ENCODE results near the gene TSNAXIP1. TPM values are rescaled to one million over a fixed set of nuclear protein-coding genes. Genes with fewer than 3 reads are reported as not detected.
A peak's percentile ranks its signal among the peaks of the same experiment; 100 is the strongest.

The TSNAXIP1 gene
- total RNA-seq, 1 donor from 2014 or later = 0.52 TPM

GRCh38 chr16:67873435-67874370, 67.0 kb downstream of the TSNAXIP1 start:
- peak overlapping the region; percentile 88 for H3K4me3 Mint-ChIP-seq
- no peaks in the 10 kb centered on the region for H3K27me3 Mint-ChIP-seq (ENCODE audit: insufficient read depth)
- peaks cover 36% of the 10 kb centered on the region for H3K36me3 Mint-ChIP-seq (ENCODE audit: low read depth)
- intact Hi-C loops (cut with micrococcal nuclease) = loop anchor here (1.0 to 5.0 kb wide), 8 partner anchors 20 to 95 kb away; partner anchors contain the start of genes NUTF2, PSKH1, RANBP10 and SLC12A4
- no peaks in the 10 kb centered on the region for H3K9me3 Mint-ChIP-seq
- peak overlapping the region; percentile 81 for H3K27ac Mint-ChIP-seq
- H3K4me1 Mint-ChIP-seq (ENCODE audit: low read depth) = peaks cover 35% of the 10 kb centered on the region
- DNase-seq (ENCODE audit: low spot score) = no peak

GRCh38 chr16:67874372-67874771, 67.7 kb downstream of the TSNAXIP1 start:
- Mint-ChIP-seq H3K27ac (peak overlapping the region; percentile 81), H3K9me3 (no peaks in the 10 kb centered on the region), H3K4me1 (ENCODE audit: low read depth) (peaks cover 35% of the 10 kb centered on the region), H3K36me3 (ENCODE audit: low read depth) (peaks cover 43% of the 10 kb centered on the region), H3K4me3 (peak overlapping the region; percentile 88), H3K27me3 (ENCODE audit: insufficient read depth) (no peaks in the 10 kb centered on the region)
- intact Hi-C loops (cut with micrococcal nuclease) = loop anchor here (5.0 kb wide), 1 partner anchor 42 kb away; no protein-coding TSS in a partner anchor
- DNase-seq (ENCODE audit: low spot score) = no peak

GRCh38 chr16:67877064-67877463, 70.4 kb downstream of the TSNAXIP1 start:
- peaks cover 35% of the 10 kb centered on the region for H3K4me1 Mint-ChIP-seq (ENCODE audit: low read depth)
- DNase-seq (ENCODE audit: low spot score) = no peak
- no peak overlapping the region for H3K27ac Mint-ChIP-seq
- H3K4me3 Mint-ChIP-seq = no peak overlapping the region
- H3K9me3 Mint-ChIP-seq = no peaks in the 10 kb centered on the region
- intact Hi-C loops (cut with micrococcal nuclease) = no loop called here
- H3K27me3 Mint-ChIP-seq (ENCODE audit: insufficient read depth) = no peaks in the 10 kb centered on the region
- H3K36me3 Mint-ChIP-seq (ENCODE audit: low read depth) = peaks cover 47% of the 10 kb centered on the region

Other genes starting within 250 kb of the TSNAXIP1 start
- 64.7 and 67.6 TPM in 2 replicates for gene CTCF, start 244.4 kb upstream of the TSNAXIP1 start, total RNA-seq
- gene CARMIL2, start 161.7 kb upstream of the TSNAXIP1 start, total RNA-seq = 228 and 238 TPM in 2 replicates
- gene ACD, start 146.6 kb upstream of the TSNAXIP1 start, total RNA-seq = 56.7 and 59.1 TPM in 2 replicates
- 13.4 and 16.1 TPM in 2 replicates for gene PARD6A, start 145.9 kb upstream of the TSNAXIP1 start, total RNA-seq
- 11.0 and 11.8 TPM in 2 replicates for gene ENKD1, start 140.1 kb upstream of the TSNAXIP1 start, total RNA-seq
- 0.86 and 1.4 TPM in 2 replicates for gene C16orf86, start 140.1 kb upstream of the TSNAXIP1 start, total RNA-seq
- gene GFOD2, start 87.6 kb upstream of the TSNAXIP1 start, total RNA-seq = 19.6 and 20.3 TPM in 2 replicates
- 23.0 and 25.7 TPM in 2 replicates for gene RANBP10, start 329 bp upstream of the TSNAXIP1 start, total RNA-seq
- 43.0 and 49.5 TPM in 2 replicates for gene THAP11, start 35.4 kb downstream of the TSNAXIP1 start, total RNA-seq
- 183 and 186 TPM in 2 replicates for gene NUTF2, start 40.0 kb downstream of the TSNAXIP1 start, total RNA-seq
- gene CENPT, start 40.8 kb downstream of the TSNAXIP1 start, total RNA-seq = 41.6 and 45.0 TPM in 2 replicates
- 115 and 128 TPM in 2 replicates for gene EDC4, start 66.2 kb downstream of the TSNAXIP1 start, total RNA-seq
- gene NRN1L, start 78.0 kb downstream of the TSNAXIP1 start, total RNA-seq = 0.65 and 0.76 TPM in 2 replicates
- 17.8 TPM in 2 replicates for gene PSKH1, start 86.4 kb downstream of the TSNAXIP1 start, total RNA-seq
- gene CTRL, start 125.0 kb downstream of the TSNAXIP1 start, total RNA-seq = 5.5 and 6.9 TPM in 2 replicates
- 213 and 218 TPM in 2 replicates for gene PSMB10, start 130.0 kb downstream of the TSNAXIP1 start, total RNA-seq
- 12.7 and 20.3 TPM in 2 replicates for gene LCAT, start 137.2 kb downstream of the TSNAXIP1 start, total RNA-seq
- 40.0 and 43.1 TPM in 2 replicates for gene SLC12A4, start 161.7 kb downstream of the TSNAXIP1 start, total RNA-seq
- gene DPEP3, start 173.6 kb downstream of the TSNAXIP1 start, total RNA-seq = not detected in 2 replicates
- gene DPEP2, start 192.6 kb downstream of the TSNAXIP1 start, total RNA-seq = 2.4 and 2.6 TPM in 2 replicates
- not detected in 2 replicates for gene DPEP2NB, start 209.0 kb downstream of the TSNAXIP1 start, total RNA-seq
- 28.2 and 28.4 TPM in 2 replicates for gene DDX28, start 216.3 kb downstream of the TSNAXIP1 start, total RNA-seq
- 34.7 and 37.2 TPM in 2 replicates for gene DUS2, start 216.4 kb downstream of the TSNAXIP1 start, total RNA-seq

Measured in activated T-helper 1 cell treated with anti-CD3 and anti-CD28 coated beads, Interleukin-12 subunit alpha, Interleukin-12 subunit beta, Interleukin-2, Interleukin-4 antibody, amounts not matched to agents 30 ng/mL and 10 ng/mL and 1 ng/mL, durations not matched to agents 14 hours and 24 hours and 36 hours (primary cell).